Tibial nerve (tissue), 4 donors: ENCODE results near the gene ATP2C2. TPM values are rescaled to one million over a fixed set of nuclear protein-coding genes. Genes with fewer than 3 reads are reported as not detected.

Experiments
- DNase-seq, 2 donors: peaks; one replicate each; pipeline ENCODE4 v3.0.0-alpha.2; 2019; ENCODE audit warnings: low spot score in 2 of 2
- H3K27ac ChIP-seq, 4 donors: fragments of 200-600 bp; sonication (generic) in 3 of 4; one replicate each; pipeline ENCODE4 v1.5.1; 2017 to 2019; ENCODE audit warnings: mild to moderate bottlenecking in 1 of 4
- H3K27me3 ChIP-seq, 2 donors: fragments of 200-600 bp; sonication (generic) in 1 of 2; one replicate each; pipeline versions ENCODE4 v1.5.1 to v1.6.0; 2017 to 2019
- H3K36me3 ChIP-seq, 3 donors: fragments of 200-600 bp; sonication (generic); one replicate each; pipeline ENCODE4 v1.5.1; 2018 to 2019
- H3K4me1 ChIP-seq, 4 donors: fragments of 200-600 bp; sonication (generic) in 3 of 4; one replicate each; pipeline ENCODE4 v1.5.1; 2017 to 2019
- H3K4me3 ChIP-seq, 4 donors: fragments of 200-600 bp; sonication (generic) in 3 of 4; one replicate each; pipeline ENCODE4 v1.5.1; 2017 to 2019; ENCODE audit warnings: mild to moderate bottlenecking in 1 of 4, moderate library complexity in 1 of 4
- H3K9me3 ChIP-seq, 4 donors: fragments of 200-600 bp; sonication (generic) in 3 of 4; one replicate each; pipeline ENCODE4 v1.5.1; 2017 to 2019
- EP300 ChIP-seq, 2 donors: sonication (generic); formaldehyde crosslinking; IDR thresholded peaks; one replicate each; pipeline ENCODE4 v1.6.1; 2017; ENCODE audit warnings: antibody characterized with exemption in 2 of 2, mild to moderate bottlenecking in 1 of 2
- POLR2A ChIP-seq, 2 donors: fragments of 450-650 bp; IDR thresholded peaks; one replicate each; pipeline ENCODE4 v1.6.1; 2017; ENCODE audit warnings: antibody characterized with exemption in 2 of 2, mild to moderate bottlenecking in 2 of 2, moderate library complexity in 2 of 2
- WGBS, 2 donors: methylation state at CpG; one replicate each; pipeline ENCODE4 v1.1.5; 2018; 5-methylcytosine and 5-hydroxymethylcytosine counted together
- total RNA-seq, 4 donors: library from RNA; depleted of rRNA; stranded (reverse); fragments of >200 nt; gene quantifications; one replicate each; pipeline ENCODE4 v1.1.0, GENCODE V29; 2016
- TF ChIP-seq, protein P1 (sequence below), 5 experiments: fragments of 200-600 bp in 3 of 5; fragments of 450-650 bp in 2 of 5; sonication (generic) in 3 of 5; IDR thresholded peaks; one replicate each; pipeline ENCODE4 v1.5.1; 2016 to 2019; ENCODE audit warnings: antibody characterized with exemption in 5 of 5, mild to moderate bottlenecking in 3 of 5, moderate library complexity in 2 of 5

ATP2C2 gene
- total RNA-seq, 4 donors from 2014 or later, result not detected

- no peak for DNase-seq
- H3K9me3 ChIP-seq, result no peaks in the 10 kb centered on the region
- H3K27me3 ChIP-seq, result peaks cover 0 to 21% of the 10 kb centered on the region in 2 donors
- 80 to 85% methylated on average over 11 of the region's 11 CpGs for WGBS, 2 donors
- TF ChIP-seq POLR2A (IDR thresholded peaks at IDR 0.05), result no peak
- TF ChIP-seq, protein P1, sequence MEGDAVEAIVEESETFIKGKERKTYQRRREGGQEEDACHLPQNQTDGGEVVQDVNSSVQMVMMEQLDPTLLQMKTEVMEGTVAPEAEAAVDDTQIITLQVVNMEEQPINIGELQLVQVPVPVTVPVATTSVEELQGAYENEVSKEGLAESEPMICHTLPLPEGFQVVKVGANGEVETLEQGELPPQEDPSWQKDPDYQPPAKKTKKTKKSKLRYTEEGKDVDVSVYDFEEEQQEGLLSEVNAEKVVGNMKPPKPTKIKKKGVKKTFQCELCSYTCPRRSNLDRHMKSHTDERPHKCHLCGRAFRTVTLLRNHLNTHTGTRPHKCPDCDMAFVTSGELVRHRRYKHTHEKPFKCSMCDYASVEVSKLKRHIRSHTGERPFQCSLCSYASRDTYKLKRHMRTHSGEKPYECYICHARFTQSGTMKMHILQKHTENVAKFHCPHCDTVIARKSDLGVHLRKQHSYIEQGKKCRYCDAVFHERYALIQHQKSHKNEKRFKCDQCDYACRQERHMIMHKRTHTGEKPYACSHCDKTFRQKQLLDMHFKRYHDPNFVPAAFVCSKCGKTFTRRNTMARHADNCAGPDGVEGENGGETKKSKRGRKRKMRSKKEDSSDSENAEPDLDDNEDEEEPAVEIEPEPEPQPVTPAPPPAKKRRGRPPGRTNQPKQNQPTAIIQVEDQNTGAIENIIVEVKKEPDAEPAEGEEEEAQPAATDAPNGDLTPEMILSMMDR (IDR thresholded peaks at IDR 0.05), result no peak
- no peak for TF ChIP-seq EP300 (IDR thresholded peaks at IDR 0.05)
- H3K4me1 ChIP-seq, result peaks cover 0 to 4% (median 0%) of the 10 kb centered on the region in 4 donors
- no peak overlapping the region for H3K4me3 ChIP-seq
- H3K36me3 ChIP-seq, result no peaks in the 10 kb centered on the region
- no peak overlapping the region for H3K27ac ChIP-seq
Observed at GRCh38 chr16:84410361-84411138, 42.2 kb downstream of the ATP2C2 start.

GRCh38 chr16:84411768-84412167 lies 43.4 kb downstream of the ATP2C2 start:
- WGBS, 2 donors, result 87 to 96% methylated on average over 2 of the region's 2 CpGs
- TF ChIP-seq POLR2A (IDR thresholded peaks at IDR 0.05), result no peak
- peaks cover 0 to 19% of the 10 kb centered on the region in 2 donors for H3K27me3 ChIP-seq
- H3K9me3 ChIP-seq, result no peaks in the 10 kb centered on the region
- no peak overlapping the region for H3K4me3 ChIP-seq
- no peak for DNase-seq
- H3K36me3 ChIP-seq, result no peaks in the 10 kb centered on the region
- H3K27ac ChIP-seq, result no peak overlapping the region
- no peaks in the 10 kb centered on the region for H3K4me1 ChIP-seq

DNA sequence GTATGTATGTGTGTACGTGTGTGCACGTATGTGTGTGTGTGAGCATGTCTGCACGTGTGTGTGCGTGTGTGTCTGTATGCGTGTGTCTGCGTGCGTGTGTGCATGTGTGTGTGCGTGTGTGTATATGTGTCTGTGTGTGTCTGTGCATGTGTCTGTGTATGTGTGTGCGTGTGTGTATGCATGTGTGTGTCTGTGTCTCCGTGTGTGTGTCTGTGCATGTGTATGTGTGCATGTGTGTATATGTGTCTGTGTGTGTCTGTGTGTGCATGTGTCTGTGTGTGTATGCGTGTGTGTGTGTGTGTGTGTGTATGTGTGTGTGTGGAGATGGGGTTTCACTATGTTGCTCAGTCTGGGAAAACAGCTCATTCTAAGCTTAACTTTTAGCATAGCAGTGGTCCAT lies 43.9 kb downstream of the ATP2C2 start:
- TF ChIP-seq, protein P1 (IDR thresholded peaks at IDR 0.05), result no peak
- TF ChIP-seq POLR2A (IDR thresholded peaks at IDR 0.05) (no peak), EP300 (IDR thresholded peaks at IDR 0.05) (no peak)
- Histone ChIP-seq H3K4me1 (no peaks in the 10 kb centered on the region), H3K27ac (no peak overlapping the region), H3K36me3 (no peaks in the 10 kb centered on the region), H3K9me3 (no peaks in the 10 kb centered on the region), H3K27me3 (peaks cover 0 to 14% of the 10 kb centered on the region in 2 donors), H3K4me3 (no peak overlapping the region)
- 66 to 77% methylated on average over 11 of the region's 11 CpGs for whole genome bisulfite sequencing, 2 donors
- no peak for DNase-seq

DNA sequence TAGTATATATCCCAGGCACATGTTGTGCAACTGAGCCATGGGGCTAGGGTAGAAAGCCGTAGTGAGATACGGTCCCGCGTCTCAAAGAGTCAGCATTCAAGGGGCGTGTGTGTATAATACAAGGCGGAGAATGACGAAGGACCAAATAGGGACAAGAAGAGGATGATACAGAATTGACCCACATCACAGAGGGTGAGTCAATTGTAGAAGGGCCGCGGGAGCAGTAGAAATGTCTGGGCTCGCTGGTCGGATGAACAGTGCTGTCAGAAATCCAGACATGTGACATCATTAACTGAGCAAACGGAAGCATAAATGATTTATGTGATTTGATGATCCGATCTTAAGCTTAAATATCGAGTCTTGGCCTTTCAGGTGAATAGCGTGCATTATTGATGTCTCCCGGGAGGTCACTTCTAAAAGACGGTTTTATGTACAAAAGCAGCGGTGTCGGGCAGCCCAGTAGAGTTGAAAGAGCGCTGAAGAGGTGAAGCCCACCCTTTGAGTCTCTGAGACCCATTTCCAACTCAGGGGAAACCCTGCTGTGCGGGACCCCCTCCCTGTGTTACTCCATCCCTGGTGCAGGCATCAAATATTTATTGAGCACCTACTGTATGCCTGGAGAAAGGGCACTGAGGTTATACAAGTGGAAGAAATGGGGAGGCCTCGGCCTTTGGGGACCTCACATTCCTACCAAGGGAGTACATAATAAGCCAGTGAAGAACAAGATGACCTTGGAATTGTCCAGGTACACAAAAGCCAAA lies 45.1 kb downstream of the ATP2C2 start:
- H3K4me3 ChIP-seq, result no peak overlapping the region
- DNase-seq, result no peak
- no peaks in the 10 kb centered on the region for H3K4me1 ChIP-seq
- no peaks in the 10 kb centered on the region for H3K9me3 ChIP-seq
- WGBS, 2 donors, result 85 to 93% methylated on average over 22 of the region's 22 CpGs
- H3K36me3 ChIP-seq, result no peaks in the 10 kb centered on the region
- H3K27ac ChIP-seq, result no peak overlapping the region
- H3K27me3 ChIP-seq, result peaks cover 0 to 10% of the 10 kb centered on the region in 2 donors
- TF ChIP-seq POLR2A (IDR thresholded peaks at IDR 0.05) (no peak), EP300 (IDR thresholded peaks at IDR 0.05) (no peak)
- TF ChIP-seq, protein P1 (IDR thresholded peaks at IDR 0.05), result no peak

DNA sequence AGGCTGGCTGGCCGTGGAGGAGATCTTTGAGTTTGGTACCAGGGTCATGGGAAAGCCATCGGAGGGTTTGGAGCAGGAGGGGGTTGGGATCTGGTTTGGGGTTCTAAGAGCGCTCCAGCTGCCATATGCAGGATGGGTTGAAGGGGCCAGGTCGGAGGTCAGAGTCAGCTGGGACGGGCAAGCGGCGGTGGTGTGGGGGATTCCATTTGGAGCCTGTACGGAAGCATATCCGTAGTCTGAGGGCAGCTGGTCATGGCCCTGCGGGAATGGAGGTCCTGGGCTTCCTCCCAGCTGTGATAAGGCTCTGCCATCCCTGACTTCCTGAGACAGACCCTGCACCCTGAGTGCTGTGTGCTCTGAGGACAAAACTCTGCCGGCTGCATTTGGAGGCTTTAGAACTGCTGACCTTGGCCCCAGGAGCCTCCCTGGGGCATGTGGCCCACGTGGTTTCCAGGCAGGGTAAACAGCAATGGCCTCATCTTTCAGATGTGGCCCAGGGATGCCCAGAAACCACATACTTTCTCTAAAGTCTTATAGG lies 46.5 kb downstream of the ATP2C2 start:
- no peaks in the 10 kb centered on the region for H3K4me1 ChIP-seq
- no peak for TF ChIP-seq POLR2A (IDR thresholded peaks at IDR 0.05)
- TF ChIP-seq, protein P1 (IDR thresholded peaks at IDR 0.05), result no peak
- no peak for TF ChIP-seq EP300 (IDR thresholded peaks at IDR 0.05)
- peaks cover 0 to 7% of the 10 kb centered on the region in 2 donors for H3K27me3 ChIP-seq
- H3K9me3 ChIP-seq, result no peaks in the 10 kb centered on the region
- no peak overlapping the region for H3K4me3 ChIP-seq
- H3K27ac ChIP-seq, result no peak overlapping the region
- H3K36me3 ChIP-seq, result no peaks in the 10 kb centered on the region
- no peak for DNase-seq
- 42 to 49% methylated on average over 10 to 11 of the region's 12 CpGs for WGBS, 2 donors
